ENCODE data around the gene XPOT.

Gene XPOT

GRCh38 chr12:64428956-64429355, 24.8 kb downstream of the XPOT start:
- no peak for DNase-seq

- DNase-seq = no peak
Measured at GRCh38 chr12:64430886-64431285, 26.7 kb downstream of the XPOT start.

GRCh38 chr12:64431791-64432190, 27.6 kb downstream of the XPOT start:
- no peak for DNase-seq

GRCh38 chr12:64433915-64434314, 29.7 kb downstream of the XPOT start:
- no peak for DNase-seq

GRCh38 chr12:64440100-64440499, 35.9 kb downstream of the XPOT start:
- DNase-seq = no peak

GRCh38 chr12:64445490-64445889, 41.3 kb downstream of the XPOT start:
- no peak for DNase-seq

GRCh38 chr12:64446295-64446694, 42.1 kb downstream of the XPOT start:
- no peak for DNase-seq

GRCh38 chr12:64450057-64450640, 46.0 kb downstream of the XPOT start:
- no peak for DNase-seq

- no peak for DNase-seq
Measured at GRCh38 chr12:64450711-64451486, 46.7 kb downstream of the XPOT start.

GRCh38 chr12:64451687-64452558, 47.7 kb downstream of the XPOT start, which contains the start of gene TBK1:
TSS of gene TBK1 (plus strand) at chr12:64452120. CDS start at chr12:64455871, 3,751 bp downstream.
- DNase-seq = peak; percentile 33

- no peak for DNase-seq
Measured at GRCh38 chr12:64452559-64453329, 48.6 kb downstream of the XPOT start.

GRCh38 chr12:64455506-64455905, 51.3 kb downstream of the XPOT start:
- DNase-seq = no peak

GRCh38 chr12:64456119-64456518, 51.9 kb downstream of the XPOT start:
- DNase-seq = no peak

- peak; percentile 23 for DNase-seq
Measured at GRCh38 chr12:64457032-64457431, 52.8 kb downstream of the XPOT start.

GRCh38 chr12:64457466-64457865, 53.3 kb downstream of the XPOT start:
- no peak for DNase-seq

GRCh38 chr12:64457923-64458322, 53.7 kb downstream of the XPOT start:
- no peak for DNase-seq

GRCh38 chr12:64459394-64459891, 55.3 kb downstream of the XPOT start:
- no peak for DNase-seq

- DNase-seq = no peak
Measured at GRCh38 chr12:64461634-64462414, 57.6 kb downstream of the XPOT start.

- DNase-seq = no peak
Measured at GRCh38 chr12:64466178-64466577, 62.0 kb downstream of the XPOT start.

GRCh38 chr12:64468966-64469365, 64.8 kb downstream of the XPOT start:
- no peak for DNase-seq

GRCh38 chr12:64469455-64470142, 65.4 kb downstream of the XPOT start:
- no peak for DNase-seq
